Adrenal gland (tissue), 5 donors: ENCODE data around the gene PPFIA1.

Experiments used
- POLR2A ChIP-seq, 2 donors: fragments of 450-650 bp; IDR thresholded peaks; one replicate each; pipeline ENCODE4 v1.6.1; 2017; ENCODE audit warnings: antibody characterized with exemption in 2 of 2, mild to moderate bottlenecking in 2 of 2, moderate library complexity in 1 of 2
- TF ChIP-seq, protein P1 (sequence below), 6 experiments: fragments of 450-650 bp in 4 of 6; fragments of 200-600 bp in 2 of 6; sonication (generic) in 1 of 6; IDR thresholded peaks; 1 replicate in 5 of 6; 2 replicates in 1 of 6; pipeline versions ENCODE4 v1.5.1 to v1.8.0; 2016 to 2021; ENCODE audit warnings: antibody characterized with exemption in 6 of 6, mild to moderate bottlenecking in 2 of 6, moderate library complexity in 1 of 6
- donor health status: DM: no; HTN: no; CAD: no.

DNA sequence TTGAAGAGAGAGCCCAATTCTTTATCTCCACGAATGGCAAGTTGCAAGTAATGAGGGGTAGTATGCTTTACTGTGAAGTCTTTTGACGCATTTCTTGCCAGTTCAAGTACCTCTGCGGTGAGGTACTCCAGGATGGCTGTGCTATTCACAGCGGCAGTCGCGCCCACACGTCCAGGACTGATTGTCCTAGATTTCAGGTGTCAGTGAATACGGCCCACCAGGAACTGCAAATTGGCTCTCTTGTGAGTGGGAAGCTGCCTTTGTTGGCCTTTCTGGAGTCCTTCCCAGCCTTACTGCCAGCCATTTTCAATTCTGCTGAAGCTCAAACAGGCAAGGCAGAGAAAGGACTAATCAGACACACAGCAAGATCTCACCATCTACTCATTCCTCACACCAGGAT lies 8.5 kb downstream of the PPFIA1 start:
- TF ChIP-seq POLR2A (IDR thresholded peaks at IDR 0.05): no peak
- TF ChIP-seq, protein P1, sequence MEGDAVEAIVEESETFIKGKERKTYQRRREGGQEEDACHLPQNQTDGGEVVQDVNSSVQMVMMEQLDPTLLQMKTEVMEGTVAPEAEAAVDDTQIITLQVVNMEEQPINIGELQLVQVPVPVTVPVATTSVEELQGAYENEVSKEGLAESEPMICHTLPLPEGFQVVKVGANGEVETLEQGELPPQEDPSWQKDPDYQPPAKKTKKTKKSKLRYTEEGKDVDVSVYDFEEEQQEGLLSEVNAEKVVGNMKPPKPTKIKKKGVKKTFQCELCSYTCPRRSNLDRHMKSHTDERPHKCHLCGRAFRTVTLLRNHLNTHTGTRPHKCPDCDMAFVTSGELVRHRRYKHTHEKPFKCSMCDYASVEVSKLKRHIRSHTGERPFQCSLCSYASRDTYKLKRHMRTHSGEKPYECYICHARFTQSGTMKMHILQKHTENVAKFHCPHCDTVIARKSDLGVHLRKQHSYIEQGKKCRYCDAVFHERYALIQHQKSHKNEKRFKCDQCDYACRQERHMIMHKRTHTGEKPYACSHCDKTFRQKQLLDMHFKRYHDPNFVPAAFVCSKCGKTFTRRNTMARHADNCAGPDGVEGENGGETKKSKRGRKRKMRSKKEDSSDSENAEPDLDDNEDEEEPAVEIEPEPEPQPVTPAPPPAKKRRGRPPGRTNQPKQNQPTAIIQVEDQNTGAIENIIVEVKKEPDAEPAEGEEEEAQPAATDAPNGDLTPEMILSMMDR (IDR thresholded peaks at IDR 0.05): no peak
